Measurements from ENCODE around the gene SLC37A1. TPM values are rescaled to one million over a fixed set of nuclear protein-coding genes. Genes with fewer than 3 reads are reported as not detected.

Gene SLC37A1
- total RNA-seq, 1 experiment from 2014 or later = 38.3 TPM

- H4K20me1 ChIP-seq (ENCODE audit: low read length) = no peaks in the 10 kb centered on the region
- ChIA-PET POLR2A (ENCODE audit: unreplicated experiment) (no interaction called here), CTCF (no interaction called here)
- no peak overlapping the region for H3K4me2 ChIP-seq (ENCODE audit: low read length)
- no peak overlapping the region for H3K27ac ChIP-seq (ENCODE audit: low read length)
- H3F3A ChIP-seq (ENCODE audit: low read length, unreplicated experiment) = no peaks in the 10 kb centered on the region
- H3K79me2 ChIP-seq (ENCODE audit: low read length) = no peaks in the 10 kb centered on the region
- no peak for ATAC-seq
- H3K9me2 ChIP-seq (replicated peaks; ENCODE audit: low read length) = no peaks in the 10 kb centered on the region
- DNase-seq = no peak
- no peak overlapping the region for H3K4me3 ChIP-seq (ENCODE audit: low read length)
- H3K9me3 ChIP-seq (ENCODE audit: low read length) = no peaks in the 10 kb centered on the region
- intact Hi-C loops (cut with micrococcal nuclease) = no loop called here
- H3K9ac ChIP-seq (ENCODE audit: low read length) = no peak overlapping the region
- no peaks in the 10 kb centered on the region for H3K27me3 ChIP-seq (ENCODE audit: low read length)
- peaks cover 17% of the 10 kb centered on the region; the same call in 1 of the 2 replicates for H3K36me3 ChIP-seq (ENCODE audit: low read depth, low read length)
- H3K4me1 ChIP-seq (ENCODE audit: insufficient read depth, low read length) = no peaks in the 10 kb centered on the region
- no peak overlapping the region for H2AFZ ChIP-seq (ENCODE audit: low read length)
- TF ChIP-seq EZH2 (IDR thresholded peaks at IDR 0.05; ENCODE audit: low read length, unreplicated experiment) = no peak
- TF ChIP-seq CTCF (conservative IDR thresholded peaks at IDR 0.05; ENCODE audit: low read depth, low read length) = no peak
- no peak for TF ChIP-seq EZH2phosphoT487 (IDR thresholded peaks at IDR 0.05; ENCODE audit: borderline replicate concordance, low read length)
- no TSS peak for BruUV-seq (replicated peaks)
These were observed 18.1 kb downstream of the SLC37A1 start for GRCh38 chr21:42531771-42532170.

- CTCF ChIA-PET = no interaction called here
- no peaks in the 10 kb centered on the region for H4K20me1 ChIP-seq (ENCODE audit: low read length)
- no peak for DNase-seq
- intact Hi-C loops (cut with micrococcal nuclease) = no loop called here
- no peaks in the 10 kb centered on the region for H3K79me2 ChIP-seq (ENCODE audit: low read length)
- no peaks in the 10 kb centered on the region for H3K4me1 ChIP-seq (ENCODE audit: insufficient read depth, low read length)
- H3K9me3 ChIP-seq (ENCODE audit: low read length) = no peaks in the 10 kb centered on the region
- H3K9ac ChIP-seq (ENCODE audit: low read length) = no peak overlapping the region
- no peaks in the 10 kb centered on the region for H3K27me3 ChIP-seq (ENCODE audit: low read length)
- H3K27ac ChIP-seq (ENCODE audit: low read length) = no peak overlapping the region
- POLR2A ChIA-PET (ENCODE audit: unreplicated experiment) = no interaction called here
- H3K9me2 ChIP-seq (replicated peaks; ENCODE audit: low read length) = no peaks in the 10 kb centered on the region
- no peak for ATAC-seq
- H3K36me3 ChIP-seq (ENCODE audit: low read depth, low read length) = peaks cover 12% of the 10 kb centered on the region; the same call in 1 of the 2 replicates
- TF ChIP-seq EZH2 (IDR thresholded peaks at IDR 0.05; ENCODE audit: low read length, unreplicated experiment) = no peak
- TF ChIP-seq EZH2phosphoT487 (IDR thresholded peaks at IDR 0.05; ENCODE audit: borderline replicate concordance, low read length) = no peak
- no peak for TF ChIP-seq CTCF (conservative IDR thresholded peaks at IDR 0.05; ENCODE audit: low read depth, low read length)
- H2AFZ ChIP-seq (ENCODE audit: low read length) = no peak overlapping the region
- H3K4me2 ChIP-seq (ENCODE audit: low read length) = no peak overlapping the region
- no peak overlapping the region for H3K4me3 ChIP-seq (ENCODE audit: low read length)
- H3F3A ChIP-seq (ENCODE audit: low read length, unreplicated experiment) = no peaks in the 10 kb centered on the region
- no TSS peak for BruUV-seq (replicated peaks)
These were observed 19.0 kb downstream of the SLC37A1 start for GRCh38 chr21:42532466-42533181.

GRCh38 chr21:42533306-42533962 lies 19.8 kb downstream of the SLC37A1 start:
- no peak for ATAC-seq
- Histone ChIP-seq H3K9me3 (ENCODE audit: low read length) (no peaks in the 10 kb centered on the region), H3K9ac (ENCODE audit: low read length) (no peak overlapping the region), H3K27ac (ENCODE audit: low read length) (no peak overlapping the region), H4K20me1 (ENCODE audit: low read length) (no peaks in the 10 kb centered on the region), H2AFZ (ENCODE audit: low read length) (no peak overlapping the region), H3K4me1 (ENCODE audit: insufficient read depth, low read length) (no peaks in the 10 kb centered on the region), H3K4me3 (ENCODE audit: low read length) (no peak overlapping the region), H3K9me2 (replicated peaks; ENCODE audit: low read length) (no peaks in the 10 kb centered on the region), H3K4me2 (ENCODE audit: low read length) (no peak overlapping the region), H3K36me3 (ENCODE audit: low read depth, low read length) (peaks cover 8% of the 10 kb centered on the region; the same call in 1 of the 2 replicates), H3K27me3 (ENCODE audit: low read length) (no peaks in the 10 kb centered on the region), H3K79me2 (ENCODE audit: low read length) (no peaks in the 10 kb centered on the region), H3F3A (ENCODE audit: low read length, unreplicated experiment) (no peaks in the 10 kb centered on the region)
- no TSS peak for BruUV-seq (replicated peaks)
- no peak for DNase-seq
- ChIA-PET CTCF (no interaction called here), POLR2A (ENCODE audit: unreplicated experiment) (no interaction called here)
- intact Hi-C loops (cut with micrococcal nuclease) = no loop called here
- TF ChIP-seq EZH2phosphoT487 (IDR thresholded peaks at IDR 0.05; ENCODE audit: borderline replicate concordance, low read length) (no peak), EZH2 (IDR thresholded peaks at IDR 0.05; ENCODE audit: low read length, unreplicated experiment) (no peak)
